Measurements from ENCODE around the gene CA14. TPM values are rescaled to one million over a fixed set of nuclear protein-coding genes. Genes with fewer than 3 reads are reported as not detected.

The CA14 gene
- total and polyA plus RNA-seq, 9 of the 15 experiments (the other 6 are each of a cell fraction or from before 2014, with no cell fraction given): 0.13 to 0.57 (median 0.26) TPM; not detected in 1

- Histone ChIP-seq H3K79me2 (ENCODE audit: control insufficient read depth, insufficient read depth, low read length) (peaks cover 43% of the 10 kb centered on the region), H3K4me3 (peak within 1 kb of the TSS; percentile 56), H3K36me3 (ENCODE audit: control insufficient read depth, insufficient read depth, low read length) (peaks cover 34% of the 10 kb centered on the region), H2AFZ (ENCODE audit: low read depth, low read length) (peak within 1 kb of the TSS; percentile 96), H3K27me3 (ENCODE audit: control insufficient read depth in 2 of 2, insufficient read depth in 2 of 2, low read length in 2 of 2) (no peaks in the 10 kb centered on the region), H3K9me1 (ENCODE audit: control insufficient read depth, insufficient read depth, low read length) (no peaks in the 10 kb centered on the region), H3K9ac (ENCODE audit: insufficient read depth in 1 of 2, low read depth in 2 of 2, low read length in 2 of 2) (peak within 1 kb of the TSS; percentile 82 to 84), H4K20me1 (replicated peaks; ENCODE audit: control insufficient read depth, insufficient read depth, low read length) (no peaks in the 10 kb centered on the region), H3K4me1 (replicated peaks in 1 of 2; ENCODE audit: control insufficient read depth in 2 of 2, insufficient read depth in 2 of 2, low read length in 2 of 2) (peaks cover 22 to 24% of the 10 kb centered on the region in 2 experiments), H3K27ac (ENCODE audit: extremely low read depth, low read depth, low read length) (peak within 1 kb of the TSS; percentile 92), H3K9me3 (replicated peaks; ENCODE audit: control insufficient read depth, insufficient read depth, low read depth, low read length) (no peaks in the 10 kb centered on the region), H3K4me2 (ENCODE audit: insufficient read depth, low read length) (peak within 1 kb of the TSS; percentile 88)
- intact Hi-C loops (cut with micrococcal nuclease): no loop called here
- DNase-seq (ENCODE audit: extremely low read depth in 1 of 4, low spot score in 3 of 4) (peak; percentile 80 to 97 (median 86)), FAIRE-seq (peak; percentile 94), ATAC-seq (peak; percentile 97)
- ChIA-PET POLR2A (no interaction called here), CTCF (ENCODE audit: low intra/inter-chr PET ratio) (no interaction called here)
- WGBS (ENCODE audit: insufficient coverage, low coverage, missing lambda C conversion rate): 2% methylated on average over 41 of the region's 43 CpGs
- in situ Hi-C loops (cut with MboI): no loop called here
- BruUV-seq (replicated peaks): TSS peak; percentile 96
- TF ChIP-seq ZNF445 (CRISPR knock-in tag; IDR thresholded peaks at IDR 0.05; ENCODE audit: low read depth): no peak
- TF ChIP-seq NR2C2 (CRISPR knock-in tag; IDR thresholded peaks at IDR 0.05): peak; percentile 66; the same call in 1 of the 2 replicates
- TF ChIP-seq NR2C2 (tag; IDR thresholded peaks at IDR 0.05): peak; percentile 88
- TF ChIP-seq MCM3 (IDR thresholded peaks at IDR 0.05): no peak
- no peak for TF ChIP-seq SLC30A9 (CRISPR knock-in tag; IDR thresholded peaks at IDR 0.05)
- 0 out of 2 replicates have a peak, but pooled peaks have one; percentile 42 for TF ChIP-seq PREB (CRISPR knock-in tag; IDR thresholded peaks at IDR 0.05)
- TF ChIP-seq SIN3A (IDR thresholded peaks at IDR 0.05; ENCODE audit: borderline replicate concordance in 2 of 2, control insufficient read depth in 1 of 2, low read depth in 2 of 2, low read length in 2 of 2): peak; percentile 73 to 90; a peak in 3 of 4 replicates
- no peak for TF ChIP-seq ZC3H8 (IDR thresholded peaks at IDR 0.05)
- TF ChIP-seq BRD9 (IDR thresholded peaks at IDR 0.05; ENCODE audit: low read depth, partially characterized antibody): peak; percentile 46
- no peak; the same call in 1 of the 2 replicates for TF ChIP-seq HDAC2 (IDR thresholded peaks at IDR 0.05)
- no peak for TF ChIP-seq USF2 (CRISPR knock-in tag; IDR thresholded peaks at IDR 0.05)
- TF ChIP-seq KLF6 (CRISPR knock-in tag; IDR thresholded peaks at IDR 0.05; ENCODE audit: borderline replicate concordance): no peak
- TF ChIP-seq, protein P1, sequence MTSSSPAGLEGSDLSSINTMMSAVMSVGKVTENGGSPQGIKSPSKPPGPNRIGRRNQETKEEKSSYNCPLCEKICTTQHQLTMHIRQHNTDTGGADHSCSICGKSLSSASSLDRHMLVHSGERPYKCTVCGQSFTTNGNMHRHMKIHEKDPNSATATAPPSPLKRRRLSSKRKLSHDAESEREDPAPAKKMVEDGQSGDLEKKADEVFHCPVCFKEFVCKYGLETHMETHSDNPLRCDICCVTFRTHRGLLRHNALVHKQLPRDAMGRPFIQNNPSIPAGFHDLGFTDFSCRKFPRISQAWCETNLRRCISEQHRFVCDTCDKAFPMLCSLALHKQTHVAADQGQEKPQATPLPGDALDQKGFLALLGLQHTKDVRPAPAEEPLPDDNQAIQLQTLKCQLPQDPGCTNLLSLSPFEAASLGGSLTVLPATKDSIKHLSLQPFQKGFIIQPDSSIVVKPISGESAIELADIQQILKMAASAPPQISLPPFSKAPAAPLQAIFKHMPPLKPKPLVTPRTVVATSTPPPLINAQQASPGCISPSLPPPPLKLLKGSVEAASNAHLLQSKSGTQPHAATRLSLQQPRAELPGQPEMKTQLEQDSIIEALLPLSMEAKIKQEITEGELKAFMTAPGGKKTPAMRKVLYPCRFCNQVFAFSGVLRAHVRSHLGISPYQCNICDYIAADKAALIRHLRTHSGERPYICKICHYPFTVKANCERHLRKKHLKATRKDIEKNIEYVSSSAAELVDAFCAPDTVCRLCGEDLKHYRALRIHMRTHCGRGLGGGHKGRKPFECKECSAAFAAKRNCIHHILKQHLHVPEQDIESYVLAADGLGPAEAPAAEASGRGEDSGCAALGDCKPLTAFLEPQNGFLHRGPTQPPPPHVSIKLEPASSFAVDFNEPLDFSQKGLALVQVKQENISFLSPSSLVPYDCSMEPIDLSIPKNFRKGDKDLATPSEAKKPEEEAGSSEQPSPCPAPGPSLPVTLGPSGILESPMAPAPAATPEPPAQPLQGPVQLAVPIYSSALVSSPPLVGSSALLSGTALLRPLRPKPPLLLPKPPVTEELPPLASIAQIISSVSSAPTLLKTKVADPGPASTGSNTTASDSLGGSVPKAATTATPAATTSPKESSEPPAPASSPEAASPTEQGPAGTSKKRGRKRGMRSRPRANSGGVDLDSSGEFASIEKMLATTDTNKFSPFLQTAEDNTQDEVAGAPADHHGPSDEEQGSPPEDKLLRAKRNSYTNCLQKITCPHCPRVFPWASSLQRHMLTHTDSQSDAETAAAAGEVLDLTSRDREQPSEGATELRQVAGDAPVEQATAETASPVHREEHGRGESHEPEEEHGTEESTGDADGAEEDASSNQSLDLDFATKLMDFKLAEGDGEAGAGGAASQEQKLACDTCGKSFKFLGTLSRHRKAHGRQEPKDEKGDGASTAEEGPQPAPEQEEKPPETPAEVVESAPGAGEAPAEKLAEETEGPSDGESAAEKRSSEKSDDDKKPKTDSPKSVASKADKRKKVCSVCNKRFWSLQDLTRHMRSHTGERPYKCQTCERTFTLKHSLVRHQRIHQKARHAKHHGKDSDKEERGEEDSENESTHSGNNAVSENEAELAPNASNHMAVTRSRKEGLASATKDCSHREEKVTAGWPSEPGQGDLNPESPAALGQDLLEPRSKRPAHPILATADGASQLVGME (CRISPR knock-in tag; IDR thresholded peaks at IDR 0.05): no peak
- no peak for TF ChIP-seq MEF2A (IDR thresholded peaks at IDR 0.05; ENCODE audit: control insufficient read depth, low read depth, low read length)
- TF ChIP-seq SREBF2 (CRISPR knock-in tag; IDR thresholded peaks at IDR 0.05): no peak
Measured at GRCh38 chr1:150293433-150294253, 36.1 kb downstream of the CA14 start, which contains the start of gene MRPS21. MRPS21 (plus strand) TSS chr1:150293861; CDS start chr1:150294367, 506 bp downstream.

Data from K562 (cell line).